ENCODE measurements around the gene XYLT1.

The XYLT1 gene

GRCh38 chr16:17365591-17366298 is 105.0 kb downstream of the XYLT1 start:
- DNase-seq (ENCODE audit: low read depth) = peak; percentile 88
- no peak overlapping the region for H3K4me3 ChIP-seq (ENCODE audit: low read length)
- TF ChIP-seq CTCF (conservative IDR thresholded peaks at IDR 0.05; ENCODE audit: low read length) = no peak; the same call in 1 of the 2 replicates

- no peak for TF ChIP-seq CTCF (conservative IDR thresholded peaks at IDR 0.05; ENCODE audit: low read length)
- no peak for DNase-seq (ENCODE audit: low read depth)
- no peak overlapping the region for H3K4me3 ChIP-seq (ENCODE audit: low read length)
Observed at GRCh38 chr16:17365211-17365541, 105.6 kb downstream of the XYLT1 start.

GRCh38 chr16:17364319-17365210 is 106.2 kb downstream of the XYLT1 start:
- DNase-seq (ENCODE audit: low read depth) = peak; percentile 97
- H3K4me3 ChIP-seq (ENCODE audit: low read length) = no peak overlapping the region
- TF ChIP-seq CTCF (conservative IDR thresholded peaks at IDR 0.05; ENCODE audit: low read length) = no peak

GRCh38 chr16:17362946-17363345 is 107.8 kb downstream of the XYLT1 start:
- no peak for TF ChIP-seq CTCF (conservative IDR thresholded peaks at IDR 0.05; ENCODE audit: low read length)
- no peak overlapping the region for H3K4me3 ChIP-seq (ENCODE audit: low read length)
- DNase-seq (ENCODE audit: low read depth) = no peak

GRCh38 chr16:17362183-17362582 is 108.6 kb downstream of the XYLT1 start:
- DNase-seq (ENCODE audit: low read depth) = no peak
- no peak for TF ChIP-seq CTCF (conservative IDR thresholded peaks at IDR 0.05; ENCODE audit: low read length)

GRCh38 chr16:17360693-17361122 is 110.1 kb downstream of the XYLT1 start:
- H3K4me3 ChIP-seq (ENCODE audit: low read length) = no peak overlapping the region
- no peak for DNase-seq (ENCODE audit: low read depth)
- no peak for TF ChIP-seq CTCF (conservative IDR thresholded peaks at IDR 0.05; ENCODE audit: low read length)

More at GRCh38 chr16:17362183-17362582, 108.6 kb downstream of the XYLT1 start:
- H3K4me3 ChIP-seq (ENCODE audit: low read length) = no peak overlapping the region
